Fibroblast of skin of scalp (primary cell): ENCODE measurements around the gene TBXT. TPM values are rescaled to one million over a fixed set of nuclear protein-coding genes. Genes with fewer than 3 reads are reported as not detected.
A peak's percentile ranks its signal among the peaks of the same experiment; 100 is the strongest.
"Not testable (repeated sequence)": the region's sequence is repeated elsewhere in the genome, so short reads cannot be mapped to it uniquely, and the experiment has no call there.

ENCODE experiments used
- DNase-seq: peaks from one replicate; pipeline ENCODE4 v3.0.0-alpha.2; 2013
- polyA plus RNA-seq, 2 experiments: library from polyadenylated mRNA; unstranded; fragments of 120-200 nt; gene quantifications; one replicate each; pipeline ENCODE4 v1.2.1, GENCODE V29; 2013; ENCODE audit not compliant: insufficient read length in 2 of 2

Gene TBXT
- not detected for polyA plus RNA-seq (2013, experiment 1 of 2; ENCODE audit: insufficient read length)
- not detected for polyA plus RNA-seq (2013, experiment 2 of 2; ENCODE audit: insufficient read length)

DNA sequence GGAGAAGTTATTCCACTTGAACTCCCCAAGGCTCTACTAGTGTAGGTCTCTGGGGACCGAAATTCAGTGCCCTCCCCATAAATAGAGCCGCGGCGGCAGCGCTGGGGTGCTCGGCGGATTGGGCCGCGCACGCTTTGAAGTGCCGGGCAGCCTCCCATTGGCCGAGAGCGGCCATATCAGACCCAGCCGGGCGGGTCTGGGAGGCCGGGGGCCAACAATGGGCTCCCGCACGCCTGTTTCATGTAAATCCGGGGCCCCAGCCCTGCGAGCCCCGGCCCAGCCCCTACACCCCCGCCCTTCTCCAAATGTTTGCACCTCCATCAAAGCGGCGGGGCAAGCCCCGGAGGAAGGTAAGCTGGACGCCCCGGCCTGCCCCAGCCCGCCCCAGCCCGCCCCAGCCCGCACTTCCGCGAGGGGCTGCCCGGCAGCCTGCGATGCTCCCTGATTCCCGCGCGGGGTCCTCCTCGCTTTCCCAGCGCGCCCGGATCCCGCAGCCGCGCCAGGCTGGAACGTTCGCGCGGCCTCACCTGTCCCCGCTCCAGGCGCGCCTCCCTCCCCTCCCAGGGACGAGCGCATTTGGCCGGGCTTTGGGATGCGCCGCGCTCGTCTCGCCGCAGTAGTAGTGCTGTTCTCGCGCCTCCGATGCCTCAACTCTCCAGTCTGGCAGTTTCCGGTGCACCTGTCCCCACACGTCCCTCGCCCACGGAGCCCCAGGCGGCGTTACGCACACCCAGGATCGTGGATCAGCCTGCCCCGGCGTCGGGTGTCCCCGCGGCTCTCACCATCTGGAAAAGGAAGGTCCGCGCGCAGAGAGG lies at the start of gene TBXT:
Gene TBXT, minus strand, starts transcription at position 51 of the 815 bp plus-strand sequence. CDS start 260 bp downstream, outside the sequence.
- no peak for DNase-seq

GRCh38 chr6:166207284-166207561 lies 39.6 kb upstream of the TBXT start:
- DNase-seq: no peak

- DNase-seq: no peak
Measured at GRCh38 chr6:166206510-166207283, 39.0 kb upstream of the TBXT start.

DNA sequence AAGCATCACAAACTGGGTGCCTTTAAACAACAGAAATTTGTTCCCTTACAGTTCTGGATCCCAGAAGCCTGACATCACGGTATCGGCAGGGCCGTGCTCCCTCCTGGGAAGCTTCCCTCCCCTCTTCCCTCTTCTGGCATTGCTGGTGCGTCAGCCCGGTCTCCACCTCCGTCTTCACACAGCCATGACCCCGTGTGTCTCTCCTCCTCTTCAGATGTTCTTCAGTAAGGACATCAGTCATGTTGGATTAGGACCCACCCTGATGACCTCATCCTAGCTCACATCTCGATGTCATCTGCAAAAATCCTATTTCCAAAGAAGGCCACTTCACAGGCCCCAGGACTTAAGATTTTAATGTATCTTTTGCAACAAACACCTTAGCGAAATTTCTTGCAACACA lies 38.4 kb upstream of the TBXT start:
- DNase-seq: no peak

GRCh38 chr6:166204852-166205650 lies 37.4 kb upstream of the TBXT start:
- DNase-seq: no peak

GRCh38 chr6:166203641-166204222 lies 36.1 kb upstream of the TBXT start:
- DNase-seq: no peak

DNA sequence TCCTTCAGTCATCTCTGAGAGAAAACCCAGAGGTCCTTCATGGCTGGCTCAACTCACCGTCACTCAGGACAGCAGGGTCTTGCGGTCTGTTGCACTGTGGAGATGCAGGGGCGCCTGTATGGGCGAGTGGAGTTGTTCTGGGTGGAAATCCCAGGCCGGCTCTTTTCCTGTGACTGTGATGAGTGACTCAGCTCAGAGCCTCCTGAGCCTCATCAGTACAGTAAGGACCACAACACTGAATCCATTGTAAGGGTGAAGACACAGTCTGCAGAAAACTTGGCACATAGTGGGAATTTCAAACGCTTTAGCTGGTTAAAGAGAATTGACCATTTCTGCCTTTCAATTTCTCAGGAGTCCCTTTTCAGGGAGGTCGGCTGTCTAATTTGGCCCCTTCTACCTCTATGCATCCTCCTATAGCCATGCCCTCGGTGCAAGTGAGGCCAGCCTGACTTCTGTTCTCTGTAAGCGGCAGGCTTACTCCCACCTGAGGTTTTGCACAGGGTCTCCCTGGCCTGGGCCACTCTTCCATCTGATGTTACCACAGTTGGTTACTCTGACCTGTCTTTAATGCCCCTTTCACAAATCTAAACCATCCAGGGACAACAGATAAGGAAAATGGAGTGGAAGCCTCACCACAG lies 35.5 kb upstream of the TBXT start:
- DNase-seq: no peak

GRCh38 chr6:166202321-166202733 lies 34.7 kb upstream of the TBXT start:
- no peak for DNase-seq

- DNase-seq: no peak
Measured at GRCh38 chr6:166201878-166202277, 34.2 kb upstream of the TBXT start.

- DNase-seq: no peak
Measured at GRCh38 chr6:166197361-166197760, 29.7 kb upstream of the TBXT start.

- no peak for DNase-seq
Measured at GRCh38 chr6:166195860-166196238, 28.2 kb upstream of the TBXT start.

DNA sequence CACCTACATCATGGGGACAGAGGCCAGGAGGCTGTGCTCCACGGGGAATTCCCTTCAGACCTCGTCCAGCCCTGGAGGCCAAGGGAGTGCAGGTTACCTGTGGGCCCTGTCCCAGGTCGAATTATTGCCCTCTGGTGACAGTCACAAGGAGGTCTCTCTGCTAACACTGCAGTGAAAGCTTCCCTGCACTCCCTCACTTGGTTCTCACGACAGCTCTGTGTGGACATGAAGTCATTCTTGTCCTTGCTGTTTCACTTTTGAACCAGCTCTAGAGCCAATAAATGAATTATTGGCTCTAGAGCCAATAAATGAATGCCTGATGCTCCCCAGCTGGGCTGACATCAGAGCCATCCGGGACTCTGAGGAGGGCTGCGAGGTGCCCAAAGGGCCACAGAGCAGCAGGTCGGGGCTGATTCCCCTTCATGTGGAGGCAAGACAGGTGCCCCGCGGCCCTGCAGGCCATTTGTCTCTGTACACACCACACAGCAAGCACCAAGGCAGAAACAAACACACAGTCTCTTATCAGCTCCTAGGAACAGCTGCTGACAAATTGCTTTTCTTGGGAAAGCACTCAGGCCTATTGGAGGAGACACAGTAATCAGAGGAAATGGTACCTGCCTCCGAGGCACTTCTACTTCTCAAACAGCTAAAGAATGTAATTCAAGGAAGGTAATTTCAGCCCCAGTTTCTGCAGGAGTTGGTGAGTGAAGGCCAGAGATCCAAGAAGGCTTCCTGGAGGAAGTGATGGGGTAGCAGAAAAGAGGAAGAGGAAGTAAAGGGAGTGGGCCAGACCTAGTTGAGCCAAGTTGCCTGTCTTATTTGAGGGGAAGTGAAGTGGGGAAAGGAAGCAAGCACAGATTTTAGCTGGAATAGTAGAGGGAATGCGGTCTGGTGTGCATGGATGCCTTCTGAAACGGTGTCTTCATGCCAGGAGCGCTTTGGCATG lies 27.5 kb upstream of the TBXT start:
- DNase-seq: no peak

GRCh38 chr6:166192557-166192956 lies 24.9 kb upstream of the TBXT start:
- DNase-seq: no peak

DNA sequence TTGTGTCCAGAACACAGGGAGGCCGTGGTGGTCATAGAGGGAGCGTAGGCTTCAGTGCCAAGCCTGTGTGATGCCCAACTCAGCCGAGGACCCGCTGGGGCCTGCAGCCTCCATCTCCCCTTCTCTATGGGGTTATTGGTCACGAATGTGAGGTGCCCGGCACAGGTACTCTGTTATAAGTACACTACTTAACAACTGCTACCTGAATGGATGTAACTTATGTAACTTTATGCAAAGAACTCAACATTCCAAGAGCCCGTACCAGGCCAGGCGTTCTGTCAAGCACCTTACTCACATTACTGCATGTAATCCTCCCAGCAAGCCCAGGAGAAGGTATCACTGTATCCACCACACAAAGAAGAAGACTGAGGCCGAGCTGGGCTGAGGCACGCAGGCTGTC lies 24.5 kb upstream of the TBXT start:
- no peak for DNase-seq

GRCh38 chr6:166179704-166180103 lies 12.1 kb upstream of the TBXT start:
- DNase-seq: no peak

DNA sequence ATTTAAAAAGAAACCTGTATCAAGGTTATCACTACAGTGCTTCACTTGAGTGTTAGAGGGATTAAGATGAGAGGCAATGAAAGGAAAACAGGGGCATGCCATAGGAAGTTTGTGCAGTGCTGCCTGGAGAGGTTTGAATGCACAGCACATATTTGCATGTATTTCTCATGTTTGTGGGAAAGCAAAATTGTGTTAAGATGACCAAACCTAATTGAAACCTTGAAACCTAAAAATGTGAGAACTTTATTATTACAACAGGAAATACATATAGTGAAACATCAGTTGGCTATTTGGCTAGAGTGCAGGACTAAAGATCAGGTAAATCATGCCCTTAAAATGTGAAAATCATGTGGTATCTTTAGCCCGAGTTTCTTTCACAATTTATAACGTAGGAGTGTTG lies 8.5 kb upstream of the TBXT start:
- DNase-seq: no peak

DNA sequence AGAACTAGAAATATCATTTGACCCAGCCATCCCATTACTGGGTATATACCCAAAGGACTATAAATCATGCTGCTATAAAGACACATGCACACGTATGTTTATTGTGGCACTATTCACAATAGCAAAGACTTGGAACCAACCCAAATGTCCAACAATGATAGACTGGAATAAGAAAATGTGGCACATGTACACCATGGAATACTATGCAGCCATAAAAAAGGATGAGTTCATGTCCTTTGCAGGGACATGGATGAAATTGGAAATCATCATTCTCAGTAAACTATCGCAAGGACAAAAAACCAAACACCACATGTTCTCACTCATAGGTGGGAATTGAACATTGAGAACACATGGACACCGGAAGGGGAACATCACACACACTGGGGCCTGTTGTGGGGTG lies 7.4 kb upstream of the TBXT start:
- not testable (repeated sequence) for DNase-seq

- no peak for DNase-seq
Measured at GRCh38 chr6:166174031-166174430, 6.4 kb upstream of the TBXT start.

- DNase-seq: peak; percentile 2
Measured at GRCh38 chr6:166173281-166173951, 5.8 kb upstream of the TBXT start.

DNA sequence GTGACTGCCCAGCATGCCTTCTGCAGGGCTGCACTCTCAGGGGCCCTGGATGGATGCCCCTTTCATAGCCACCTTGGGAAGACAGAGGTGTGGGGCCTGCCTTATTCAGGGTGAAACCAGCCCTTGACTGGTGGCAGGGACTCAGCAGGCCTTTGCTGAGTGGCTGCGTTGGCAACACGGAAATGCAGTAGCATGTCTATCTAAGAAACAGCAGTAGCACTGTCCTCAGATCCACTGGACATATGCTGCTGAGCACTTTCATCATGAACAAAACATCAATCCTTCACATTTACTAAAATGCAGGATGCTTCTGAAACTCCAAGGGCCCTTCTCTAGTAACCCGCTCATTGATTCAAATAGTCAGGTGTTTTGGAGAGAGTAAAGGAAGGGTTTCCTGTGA lies 4.9 kb upstream of the TBXT start:
- no peak for DNase-seq
